ENCODE results near the gene SLC30A4.
"Not testable (repeated sequence)": the region's sequence is repeated elsewhere in the genome, so short reads cannot be mapped to it uniquely, and the experiment has no call there.

The SLC30A4 gene

DNA sequence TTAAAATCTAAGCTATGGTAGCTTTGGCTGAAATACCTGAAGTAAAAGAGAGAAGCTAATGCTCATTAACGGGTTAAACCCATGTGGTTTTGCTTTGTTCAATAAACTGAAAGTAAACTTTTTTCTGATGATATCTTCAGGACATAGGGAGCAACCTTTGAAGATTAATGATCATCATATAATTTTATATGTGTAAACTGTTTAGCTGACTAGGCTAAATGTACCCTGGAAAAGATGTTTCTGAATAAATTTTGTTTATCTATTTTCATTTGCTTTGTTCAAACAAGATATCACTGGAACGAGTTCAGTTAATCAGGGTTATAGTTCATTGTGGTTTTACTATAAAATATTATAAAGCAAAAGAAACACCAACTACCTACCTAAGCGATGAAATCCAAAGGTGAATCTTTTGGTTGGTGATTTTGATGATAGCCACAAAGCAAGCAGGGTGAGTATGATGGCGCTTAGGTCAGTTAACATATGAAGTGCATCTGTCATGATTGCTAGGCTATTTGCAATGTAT, 11.7 kb downstream of the SLC30A4 start:
- no peaks in the 10 kb centered on the region for H3K9me3 ChIP-seq (ENCODE audit: control insufficient read depth in 1 of 2, low read length in 2 of 2)
- no peaks in the 10 kb centered on the region for H3K4me1 ChIP-seq (ENCODE audit: control insufficient read depth in 1 of 2, insufficient read depth in 2 of 2, low read length in 2 of 2)
- no peak overlapping the region for H3K27ac ChIP-seq (ENCODE audit: low read depth, low read length)
- H3K4me3 ChIP-seq (ENCODE audit: low read depth in 1 of 2, low read length in 2 of 2), result no peak overlapping the region
- H3K36me3 ChIP-seq (ENCODE audit: control insufficient read depth in 1 of 2, insufficient read depth in 2 of 2, low read length in 2 of 2), result peaks cover 4 to 42% of the 10 kb centered on the region in 2 donors
- H3K27me3 ChIP-seq (ENCODE audit: control insufficient read depth in 1 of 2, insufficient read depth in 2 of 2, low read length in 2 of 2), result no peaks in the 10 kb centered on the region
- H3K9ac ChIP-seq (ENCODE audit: low read depth in 1 of 2, low read length in 2 of 2), result no peak overlapping the region

DNA sequence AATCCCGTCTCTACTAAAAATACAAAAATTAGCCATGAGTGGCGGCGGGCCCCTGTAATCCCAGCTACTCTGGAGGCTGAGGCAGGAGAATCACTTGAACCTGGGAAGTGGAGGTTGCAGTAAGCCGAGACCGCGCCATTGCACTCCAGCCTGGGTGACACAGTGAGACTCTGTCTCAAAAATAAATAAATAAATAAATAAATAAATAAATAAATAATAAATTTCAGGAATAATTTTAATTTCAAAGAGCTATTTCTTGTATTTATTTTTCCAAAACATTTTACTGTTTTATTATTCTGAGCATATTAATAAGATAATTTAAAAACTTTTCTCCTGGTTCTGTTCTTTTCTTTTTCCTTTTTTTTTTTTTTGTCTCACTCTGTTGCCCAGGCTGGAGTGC, 15.4 kb downstream of the SLC30A4 start:
- H3K4me1 ChIP-seq (ENCODE audit: control insufficient read depth in 1 of 2, insufficient read depth in 2 of 2, low read length in 2 of 2); H3K9me3 ChIP-seq (ENCODE audit: control insufficient read depth in 1 of 2, low read length in 2 of 2); H3K4me3 ChIP-seq (ENCODE audit: low read depth in 1 of 2, low read length in 2 of 2); H3K27ac ChIP-seq (ENCODE audit: low read depth, low read length); H3K27me3 ChIP-seq (ENCODE audit: control insufficient read depth in 1 of 2, insufficient read depth in 2 of 2, low read length in 2 of 2); H3K9ac ChIP-seq (ENCODE audit: low read depth in 1 of 2, low read length in 2 of 2): not testable (repeated sequence)
- peaks cover 4 to 42% of the 10 kb centered on the region in 2 donors for H3K36me3 ChIP-seq (ENCODE audit: control insufficient read depth in 1 of 2, insufficient read depth in 2 of 2, low read length in 2 of 2)

DNA sequence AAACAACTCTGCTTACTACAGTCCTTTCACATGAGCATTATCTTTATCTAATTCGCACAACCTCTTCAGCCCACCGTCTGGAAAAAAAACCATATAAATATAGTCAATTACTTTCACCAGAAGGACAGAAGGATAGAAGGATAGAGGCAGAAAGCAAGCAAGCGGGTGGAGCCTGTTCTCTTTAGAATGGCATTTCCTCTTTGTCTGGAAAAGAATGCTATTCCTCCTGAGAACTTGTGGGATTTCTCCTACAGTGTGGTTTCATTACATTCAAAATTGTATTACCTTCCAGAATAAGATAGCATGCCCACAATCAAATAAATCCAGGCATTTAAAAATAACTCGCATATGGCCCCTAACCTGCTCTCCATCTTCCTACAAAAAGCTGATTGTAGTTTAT, 23.1 kb downstream of the SLC30A4 start:
- Histone ChIP-seq H3K9ac (ENCODE audit: low read depth in 1 of 2, low read length in 2 of 2) (no peak overlapping the region), H3K4me1 (ENCODE audit: control insufficient read depth in 1 of 2, insufficient read depth in 2 of 2, low read length in 2 of 2) (no peaks in the 10 kb centered on the region), H3K36me3 (ENCODE audit: control insufficient read depth in 1 of 2, insufficient read depth in 2 of 2, low read length in 2 of 2) (peaks cover 0 to 8% of the 10 kb centered on the region in 2 donors), H3K27me3 (ENCODE audit: control insufficient read depth in 1 of 2, insufficient read depth in 2 of 2, low read length in 2 of 2) (no peaks in the 10 kb centered on the region), H3K27ac (ENCODE audit: low read depth, low read length) (no peak overlapping the region), H3K9me3 (ENCODE audit: control insufficient read depth in 1 of 2, low read length in 2 of 2) (no peaks in the 10 kb centered on the region), H3K4me3 (ENCODE audit: low read depth in 1 of 2, low read length in 2 of 2) (no peak overlapping the region)

- peaks cover 0 to 8% of the 10 kb centered on the region in 2 donors for H3K36me3 ChIP-seq (ENCODE audit: control insufficient read depth in 1 of 2, insufficient read depth in 2 of 2, low read length in 2 of 2)
- H3K27me3 ChIP-seq (ENCODE audit: control insufficient read depth in 1 of 2, insufficient read depth in 2 of 2, low read length in 2 of 2), result no peaks in the 10 kb centered on the region
- no peak overlapping the region for H3K27ac ChIP-seq (ENCODE audit: low read depth, low read length)
- no peaks in the 10 kb centered on the region for H3K9me3 ChIP-seq (ENCODE audit: control insufficient read depth in 1 of 2, low read length in 2 of 2)
- H3K9ac ChIP-seq (ENCODE audit: low read depth in 1 of 2, low read length in 2 of 2), result no peak overlapping the region
- H3K4me3 ChIP-seq (ENCODE audit: low read depth in 1 of 2, low read length in 2 of 2), result no peak overlapping the region
- no peaks in the 10 kb centered on the region for H3K4me1 ChIP-seq (ENCODE audit: control insufficient read depth in 1 of 2, insufficient read depth in 2 of 2, low read length in 2 of 2)
Observed at GRCh38 chr15:45498701-45499100, 23.9 kb downstream of the SLC30A4 start.

DNA sequence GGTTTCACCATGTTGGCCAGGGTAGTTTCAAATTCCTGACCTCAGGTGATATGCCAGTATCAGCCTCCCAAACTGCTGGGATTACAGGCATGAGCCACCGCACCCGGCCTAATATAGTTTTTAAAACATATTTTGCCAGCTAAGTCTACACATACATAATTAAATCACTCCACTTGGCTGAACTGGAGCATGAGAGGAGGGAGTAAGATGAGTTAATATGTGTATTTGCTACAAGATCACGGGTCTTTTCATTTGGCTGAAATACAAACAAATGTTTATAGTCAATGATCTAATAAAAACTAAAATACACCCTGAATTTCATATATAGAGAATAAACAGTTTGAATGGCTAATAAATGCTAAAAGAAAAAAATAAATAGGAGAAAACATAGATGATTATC, 25.3 kb downstream of the SLC30A4 start:
- H3K9me3 ChIP-seq (ENCODE audit: control insufficient read depth in 1 of 2, low read length in 2 of 2), result no peaks in the 10 kb centered on the region
- no peak overlapping the region for H3K4me3 ChIP-seq (ENCODE audit: low read depth in 1 of 2, low read length in 2 of 2)
- no peak overlapping the region for H3K9ac ChIP-seq (ENCODE audit: low read depth in 1 of 2, low read length in 2 of 2)
- H3K27ac ChIP-seq (ENCODE audit: low read depth, low read length), result no peak overlapping the region
- peaks cover 0 to 3% of the 10 kb centered on the region in 2 donors for H3K36me3 ChIP-seq (ENCODE audit: control insufficient read depth in 1 of 2, insufficient read depth in 2 of 2, low read length in 2 of 2)
- no peaks in the 10 kb centered on the region for H3K4me1 ChIP-seq (ENCODE audit: control insufficient read depth in 1 of 2, insufficient read depth in 2 of 2, low read length in 2 of 2)
- no peaks in the 10 kb centered on the region for H3K27me3 ChIP-seq (ENCODE audit: control insufficient read depth in 1 of 2, insufficient read depth in 2 of 2, low read length in 2 of 2)

GRCh38 chr15:45496658-45497057, 25.9 kb downstream of the SLC30A4 start:
- H3K4me1 ChIP-seq (ENCODE audit: control insufficient read depth in 1 of 2, insufficient read depth in 2 of 2, low read length in 2 of 2), result no peaks in the 10 kb centered on the region
- H3K9me3 ChIP-seq (ENCODE audit: control insufficient read depth in 1 of 2, low read length in 2 of 2), result no peaks in the 10 kb centered on the region
- no peak overlapping the region for H3K9ac ChIP-seq (ENCODE audit: low read depth in 1 of 2, low read length in 2 of 2)
- H3K27me3 ChIP-seq (ENCODE audit: control insufficient read depth in 1 of 2, insufficient read depth in 2 of 2, low read length in 2 of 2), result no peaks in the 10 kb centered on the region
- H3K36me3 ChIP-seq (ENCODE audit: control insufficient read depth in 1 of 2, insufficient read depth in 2 of 2, low read length in 2 of 2), result peaks cover 0 to 2% of the 10 kb centered on the region in 2 donors
- H3K4me3 ChIP-seq (ENCODE audit: low read depth in 1 of 2, low read length in 2 of 2), result no peak overlapping the region
- no peak overlapping the region for H3K27ac ChIP-seq (ENCODE audit: low read depth, low read length)

DNA sequence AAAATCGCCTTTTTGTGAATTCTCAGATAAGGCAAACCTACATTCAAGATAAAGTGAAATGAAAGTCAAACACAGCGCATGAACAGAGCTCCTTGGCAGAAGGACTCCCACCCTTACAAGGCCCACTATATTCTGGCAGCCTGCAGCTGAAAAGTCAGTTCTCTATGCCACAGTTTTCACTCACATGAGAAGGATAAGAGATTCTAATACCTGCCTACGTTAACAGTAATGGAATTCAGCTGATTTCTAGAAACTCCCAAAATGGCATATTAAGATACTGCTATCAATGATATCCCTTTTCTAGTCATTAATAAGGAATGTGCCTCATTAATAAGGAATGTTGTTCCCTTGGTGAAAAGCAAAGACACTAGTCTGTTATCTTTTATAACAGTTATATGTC, 27.0 kb downstream of the SLC30A4 start:
- Histone ChIP-seq H3K9ac (ENCODE audit: low read depth in 1 of 2, low read length in 2 of 2) (no peak overlapping the region), H3K27ac (ENCODE audit: low read depth, low read length) (no peak overlapping the region), H3K4me1 (ENCODE audit: control insufficient read depth in 1 of 2, insufficient read depth in 2 of 2, low read length in 2 of 2) (no peaks in the 10 kb centered on the region), H3K9me3 (ENCODE audit: control insufficient read depth in 1 of 2, low read length in 2 of 2) (no peaks in the 10 kb centered on the region), H3K27me3 (ENCODE audit: control insufficient read depth in 1 of 2, insufficient read depth in 2 of 2, low read length in 2 of 2) (no peaks in the 10 kb centered on the region), H3K4me3 (ENCODE audit: low read depth in 1 of 2, low read length in 2 of 2) (no peak overlapping the region), H3K36me3 (ENCODE audit: control insufficient read depth in 1 of 2, insufficient read depth in 2 of 2, low read length in 2 of 2) (peaks cover 0 to 9% of the 10 kb centered on the region in 2 donors)

- H3K27ac ChIP-seq (ENCODE audit: low read depth, low read length), result no peak overlapping the region
- no peaks in the 10 kb centered on the region for H3K27me3 ChIP-seq (ENCODE audit: control insufficient read depth in 1 of 2, insufficient read depth in 2 of 2, low read length in 2 of 2)
- no peaks in the 10 kb centered on the region for H3K9me3 ChIP-seq (ENCODE audit: control insufficient read depth in 1 of 2, low read length in 2 of 2)
- H3K36me3 ChIP-seq (ENCODE audit: control insufficient read depth in 1 of 2, insufficient read depth in 2 of 2, low read length in 2 of 2), result peaks cover 2 to 26% of the 10 kb centered on the region in 2 donors
- no peak overlapping the region for H3K9ac ChIP-seq (ENCODE audit: low read depth in 1 of 2, low read length in 2 of 2)
- H3K4me3 ChIP-seq (ENCODE audit: low read depth in 1 of 2, low read length in 2 of 2), result no peak overlapping the region
- no peaks in the 10 kb centered on the region for H3K4me1 ChIP-seq (ENCODE audit: control insufficient read depth in 1 of 2, insufficient read depth in 2 of 2, low read length in 2 of 2)
Observed at GRCh38 chr15:45489690-45490238, 32.8 kb downstream of the SLC30A4 start.

GRCh38 chr15:45486317-45486716, 36.2 kb downstream of the SLC30A4 start:
- Histone ChIP-seq H3K36me3 (ENCODE audit: control insufficient read depth in 1 of 2, insufficient read depth in 2 of 2, low read length in 2 of 2) (peaks cover 6 to 33% of the 10 kb centered on the region in 2 donors), H3K9me3 (ENCODE audit: control insufficient read depth in 1 of 2, low read length in 2 of 2) (no peaks in the 10 kb centered on the region), H3K27me3 (ENCODE audit: control insufficient read depth in 1 of 2, insufficient read depth in 2 of 2, low read length in 2 of 2) (no peaks in the 10 kb centered on the region), H3K4me3 (ENCODE audit: low read depth in 1 of 2, low read length in 2 of 2) (no peak overlapping the region), H3K27ac (ENCODE audit: low read depth, low read length) (no peak overlapping the region), H3K9ac (ENCODE audit: low read depth in 1 of 2, low read length in 2 of 2) (no peak overlapping the region), H3K4me1 (ENCODE audit: control insufficient read depth in 1 of 2, insufficient read depth in 2 of 2, low read length in 2 of 2) (no peaks in the 10 kb centered on the region)

- Histone ChIP-seq H3K27me3 (ENCODE audit: control insufficient read depth in 1 of 2, insufficient read depth in 2 of 2, low read length in 2 of 2) (no peaks in the 10 kb centered on the region), H3K4me1 (ENCODE audit: control insufficient read depth in 1 of 2, insufficient read depth in 2 of 2, low read length in 2 of 2) (peaks cover under 1 to 7% of the 10 kb centered on the region in 2 donors), H3K9me3 (ENCODE audit: control insufficient read depth in 1 of 2, low read length in 2 of 2) (no peaks in the 10 kb centered on the region), H3K4me3 (ENCODE audit: low read depth in 1 of 2, low read length in 2 of 2) (no peak overlapping the region), H3K27ac (ENCODE audit: low read depth, low read length) (no peak overlapping the region), H3K36me3 (ENCODE audit: control insufficient read depth in 1 of 2, insufficient read depth in 2 of 2, low read length in 2 of 2) (peaks cover 9 to 22% of the 10 kb centered on the region in 2 donors), H3K9ac (ENCODE audit: low read depth in 1 of 2, low read length in 2 of 2) (no peak overlapping the region)
Observed at GRCh38 chr15:45481135-45481534, 41.4 kb downstream of the SLC30A4 start.
